Posterior vena cava (tissue), 2 donors: Measurements from ENCODE around the gene SDK1. TPM values are rescaled to one million over a fixed set of nuclear protein-coding genes. Genes with fewer than 3 reads are reported as not detected.

Experiments used
- DNase-seq: peaks from one replicate; pipeline ENCODE4 v3.0.0-alpha.2; 2020; ENCODE audit warnings: low spot score
- intact Hi-C, 2 donors: fragments of 100-400 bp; cut with DNase I; formaldehyde crosslinking; loops; one replicate each; pipeline versions ENCODE4 v1.14.1 to v1.14.2; 2022 to 2023
- total RNA-seq, 2 donors: library from RNA; stranded (reverse); fragmentation: NEBNext Ultra II Directional; extraction: Animal tissue kit (Norgen Biotek cat#: 25700); gene quantifications; one replicate each; pipeline ENCODE4 v1.2.1, GENCODE V29; 2021
- donor health status: DM: yes; HTN: yes; CAD: no.
- donor health status: DM: yes; HTN: yes; CAD: no.

The SDK1 gene
- total RNA-seq, 2 donors from 2014 or later, result 14.4 to 18.3 TPM

GRCh38 chr7:3867863-3868262 is 566.8 kb downstream of the SDK1 start:
- DNase-seq, result no peak
- intact Hi-C loops, result no loop called here

GRCh38 chr7:3879355-3880075 is 578.5 kb downstream of the SDK1 start:
- DNase-seq, result no peak
- intact Hi-C loops, result no loop called here

GRCh38 chr7:3880228-3880987 is 579.4 kb downstream of the SDK1 start:
- intact Hi-C loops, result no loop called here
- no peak for DNase-seq

- intact Hi-C loops, result no loop called here
- no peak for DNase-seq
Measured at GRCh38 chr7:3882782-3883181, 581.7 kb downstream of the SDK1 start.

- intact Hi-C loops, result no loop called here
- no peak for DNase-seq
Measured at GRCh38 chr7:3884543-3884942, 583.5 kb downstream of the SDK1 start.

- intact Hi-C loops, result no loop called here
Measured at GRCh38 chr7:3887096-3887690, 586.1 kb downstream of the SDK1 start.

GRCh38 chr7:3888096-3888495 is 587.0 kb downstream of the SDK1 start:
- no peak for DNase-seq

More at GRCh38 chr7:3887096-3887690, 586.1 kb downstream of the SDK1 start:
- DNase-seq, result no peak

GRCh38 chr7:3892157-3892556 is 591.1 kb downstream of the SDK1 start:
- DNase-seq, result no peak
- intact Hi-C loops, result no loop called here

More at GRCh38 chr7:3888096-3888495, 587.0 kb downstream of the SDK1 start:
- intact Hi-C loops, result no loop called here

GRCh38 chr7:3892686-3893085 is 591.6 kb downstream of the SDK1 start:
- no peak for DNase-seq
- intact Hi-C loops, result no loop called here

- intact Hi-C loops, result no loop called here
- DNase-seq, result no peak
Measured at GRCh38 chr7:3893151-3893788, 592.2 kb downstream of the SDK1 start.

- intact Hi-C loops, result no loop called here
- DNase-seq, result no peak
Measured at GRCh38 chr7:3893789-3894153, 592.7 kb downstream of the SDK1 start.

- DNase-seq, result no peak
- intact Hi-C loops, result no loop called here
Measured at GRCh38 chr7:3895341-3896116, 594.5 kb downstream of the SDK1 start.

- intact Hi-C loops, result no loop called here
- no peak for DNase-seq
Measured at GRCh38 chr7:3896169-3896765, 595.2 kb downstream of the SDK1 start.

GRCh38 chr7:3897430-3898372 is 596.6 kb downstream of the SDK1 start:
- DNase-seq, result no peak

GRCh38 chr7:3899559-3899991 is 598.5 kb downstream of the SDK1 start:
- intact Hi-C loops, result no loop called here
- no peak for DNase-seq

More at GRCh38 chr7:3897430-3898372, 596.6 kb downstream of the SDK1 start:
- intact Hi-C loops, result no loop called here

GRCh38 chr7:3908153-3908552 is 607.1 kb downstream of the SDK1 start:
- intact Hi-C loops, result no loop called here

GRCh38 chr7:3909128-3909527 is 608.1 kb downstream of the SDK1 start:
- intact Hi-C loops, result no loop called here
- DNase-seq, result no peak

More at GRCh38 chr7:3908153-3908552, 607.1 kb downstream of the SDK1 start:
- DNase-seq, result no peak

GRCh38 chr7:3910054-3910453 is 609.0 kb downstream of the SDK1 start:
- DNase-seq, result no peak
- intact Hi-C loops, result no loop called here
